Thymus (tissue), 11 donors: ENCODE results near the gene TLN1. TPM values are rescaled to one million over a fixed set of nuclear protein-coding genes. Genes with fewer than 3 reads are reported as not detected.
A peak's percentile ranks its signal among the peaks of the same experiment; 100 is the strongest.

ENCODE experiments used
- DNase-seq, 9 donors: peaks; one replicate each; pipeline ENCODE4 v3.0.0-alpha.2; 2013; ENCODE audit warnings: low spot score in 9 of 9, low read depth in 6 of 9, missing footprints in 1 of 9
- H3K27ac ChIP-seq, 2 donors: one replicate each; pipeline ENCODE4 v1.5.1; 2013; ENCODE audit warnings: control low read depth in 1 of 2, low read depth in 1 of 2, low read length in 1 of 2, mild to moderate bottlenecking in 1 of 2, moderate library complexity in 1 of 2
- H3K27me3 ChIP-seq, 2 donors: one replicate each; pipeline ENCODE4 v1.5.1; 2013; ENCODE audit warnings: low read length in 1 of 2; ENCODE audit not compliant: control insufficient read depth in 2 of 2, insufficient read depth in 1 of 2
- H3K36me3 ChIP-seq, 2 donors: one replicate each; pipeline ENCODE4 v1.5.1; 2013; ENCODE audit warnings: low read length in 1 of 2, mild to moderate bottlenecking in 1 of 2, moderate library complexity in 1 of 2; ENCODE audit not compliant: control insufficient read depth in 2 of 2, insufficient read depth in 2 of 2
- H3K4me1 ChIP-seq, 2 donors: one replicate each; pipeline ENCODE4 v1.5.1; 2013; ENCODE audit warnings: low read length in 2 of 2; ENCODE audit not compliant: control insufficient read depth in 2 of 2, insufficient read depth in 2 of 2
- H3K4me3 ChIP-seq, 2 donors: one replicate each; pipeline ENCODE4 v1.5.1; 2013; ENCODE audit warnings: low read length in 2 of 2, control low read depth in 1 of 2, mild to moderate bottlenecking in 1 of 2
- H3K9me3 ChIP-seq, 2 donors: one replicate each; pipeline ENCODE4 v1.5.1; 2013; ENCODE audit warnings: low read length in 1 of 2, mild to moderate bottlenecking in 1 of 2; ENCODE audit not compliant: control insufficient read depth in 2 of 2, insufficient read depth in 1 of 2
- WGBS: extraction: QIAGEN DNeasy Blood & Tissue Kit; methylation state at CpG from one replicate; pipeline ENCODE4 v1.1.7; 2013; 5-methylcytosine and 5-hydroxymethylcytosine counted together
- polyA plus RNA-seq: library from polyadenylated mRNA; stranded (reverse); fragments of 200-250 nt; gene quantifications from one replicate; pipeline ENCODE4 v1.2.3, GENCODE V29; 2013
- total RNA-seq: library from RNA; stranded (reverse); fragments of 120-200 nt; gene quantifications from one replicate; pipeline ENCODE4 v1.2.4, GENCODE V29; 2013
- donor health status: healthy.

TLN1 gene
- total and polyA plus RNA-seq, 2 donors: 74.5 to 83.0 TPM

DNA sequence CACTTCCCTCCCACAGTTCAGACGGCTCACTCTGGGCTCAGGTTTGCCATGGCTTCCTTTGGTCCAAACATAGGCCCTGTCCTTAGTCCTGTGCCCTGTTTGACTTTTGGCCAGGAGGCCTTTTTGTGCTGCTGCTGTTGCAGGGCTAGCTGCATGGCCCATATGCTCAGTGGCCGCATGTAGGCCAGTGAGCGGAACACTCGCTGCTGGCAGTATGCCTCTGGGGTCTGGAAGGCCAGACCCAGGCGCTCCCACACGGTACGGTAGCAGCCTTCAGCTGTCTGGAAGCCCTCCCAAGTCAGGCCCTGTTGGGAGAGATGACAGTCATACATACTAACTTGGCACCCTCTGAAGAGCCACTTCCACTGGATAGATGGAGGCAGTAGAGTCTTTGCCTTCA, 5.1 kb upstream of the TLN1 start:
- DNase-seq: no peak
- WGBS: 96% methylated on average over 7 of the region's 7 CpGs
- no peak overlapping the region for H3K27ac ChIP-seq
- H3K9me3 ChIP-seq: no peaks in the 10 kb centered on the region
- H3K27me3 ChIP-seq: no peaks in the 10 kb centered on the region
- no peak overlapping the region for H3K4me3 ChIP-seq
- H3K36me3 ChIP-seq: peaks cover 62 to 69% of the 10 kb centered on the region in 2 donors
- H3K4me1 ChIP-seq: peaks cover 15 to 22% of the 10 kb centered on the region in 2 donors

GRCh38 chr9:35736201-35736633, 4.2 kb upstream of the TLN1 start:
- no peak overlapping the region for H3K27ac ChIP-seq
- H3K27me3 ChIP-seq: no peaks in the 10 kb centered on the region
- peaks cover 60 to 62% of the 10 kb centered on the region in 2 donors for H3K36me3 ChIP-seq
- DNase-seq: peak in 6 of 9 donors; percentile 62 to 85 (median 68)
- H3K4me3 ChIP-seq: no peak overlapping the region
- 81% methylated on average over 5 of the region's 5 CpGs for WGBS
- H3K4me1 ChIP-seq: peaks cover 13 to 16% of the 10 kb centered on the region in 2 donors
- H3K9me3 ChIP-seq: no peaks in the 10 kb centered on the region

GRCh38 chr9:35734096-35734495, 2.1 kb upstream of the TLN1 start:
- Histone ChIP-seq H3K9me3 (no peaks in the 10 kb centered on the region), H3K4me1 (peaks cover 32 to 37% of the 10 kb centered on the region in 2 donors), H3K27ac (no peak overlapping the region), H3K27me3 (no peaks in the 10 kb centered on the region), H3K4me3 (no peak overlapping the region), H3K36me3 (peaks cover 40 to 43% of the 10 kb centered on the region in 2 donors)
- WGBS: 96% methylated on average over 3 of the region's 3 CpGs
- no peak for DNase-seq

DNA sequence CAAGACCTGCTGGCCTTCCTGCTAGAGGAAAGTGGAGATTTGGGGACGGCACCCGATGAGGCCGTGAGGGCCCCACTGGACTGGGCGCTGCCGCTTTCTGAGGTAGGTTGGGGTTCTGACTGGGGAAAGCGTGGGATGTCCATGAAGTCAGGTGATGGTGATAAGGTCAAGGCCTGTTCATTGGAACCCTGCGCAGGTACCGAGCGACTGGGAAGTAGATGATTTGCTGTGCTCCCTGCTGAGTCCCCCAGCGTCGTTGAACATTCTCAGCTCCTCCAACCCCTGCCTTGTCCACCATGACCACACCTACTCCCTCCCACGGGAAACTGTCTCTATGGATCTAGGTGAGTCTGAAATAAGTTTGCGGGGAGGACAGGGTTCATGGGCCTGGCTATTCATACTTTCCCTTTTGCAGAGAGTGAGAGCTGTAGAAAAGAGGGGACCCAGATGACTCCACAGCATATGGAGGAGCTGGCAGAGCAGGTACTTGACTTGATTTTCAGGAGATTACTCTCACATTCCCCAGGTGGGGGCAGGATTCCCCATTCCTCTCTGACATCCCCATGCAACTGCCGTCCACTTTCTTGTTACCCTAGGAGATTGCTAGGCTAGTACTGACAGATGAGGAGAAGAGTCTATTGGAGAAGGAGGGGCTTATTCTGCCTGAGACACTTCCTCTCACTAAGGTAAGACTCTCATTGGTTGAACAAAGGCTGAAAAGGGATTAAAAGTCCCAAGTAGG, 976 bp upstream of the TLN1 start:
- Histone ChIP-seq H3K27ac (peak overlapping the region; percentile 83 to 93), H3K4me1 (peaks cover 41 to 47% of the 10 kb centered on the region in 2 donors), H3K36me3 (peaks cover 29 to 33% of the 10 kb centered on the region in 2 donors), H3K4me3 (peak overlapping the region; percentile 74 to 79), H3K9me3 (no peaks in the 10 kb centered on the region), H3K27me3 (no peaks in the 10 kb centered on the region)
- DNase-seq: peak in 1 of 9 donors; percentile 45
- 3% methylated on average over 14 of the region's 14 CpGs for WGBS

- no peak for DNase-seq
- Histone ChIP-seq H3K4me1 (peaks cover 52 to 61% of the 10 kb centered on the region in 2 donors), H3K9me3 (no peaks in the 10 kb centered on the region), H3K36me3 (peaks cover 15 to 26% of the 10 kb centered on the region in 2 donors), H3K4me3 (peak overlapping the region; percentile 74 to 79), H3K27me3 (no peaks in the 10 kb centered on the region), H3K27ac (peak overlapping the region; percentile 83 to 93)
- WGBS: 2% methylated on average over 47 of the region's 47 CpGs
Observed at GRCh38 chr9:35731415-35732184, 395 bp downstream of the TLN1 start.

GRCh38 chr9:35730486-35730854, 1.5 kb downstream of the TLN1 start:
- Histone ChIP-seq H3K9me3 (no peaks in the 10 kb centered on the region), H3K27ac (no peak overlapping the region), H3K4me1 (peaks cover 56 to 64% of the 10 kb centered on the region in 2 donors), H3K36me3 (peaks cover 9 to 26% of the 10 kb centered on the region in 2 donors), H3K4me3 (peak overlapping the region; percentile 74 to 79), H3K27me3 (no peaks in the 10 kb centered on the region)
- WGBS: over 99% methylated on average over 2 of the region's 2 CpGs
- peak in 1 of 9 donors; percentile 5 for DNase-seq

GRCh38 chr9:35729700-35730485, 2.1 kb downstream of the TLN1 start:
- Histone ChIP-seq H3K4me1 (peaks cover 56 to 64% of the 10 kb centered on the region in 2 donors), H3K27me3 (no peaks in the 10 kb centered on the region), H3K9me3 (no peaks in the 10 kb centered on the region), H3K36me3 (peaks cover 9 to 26% of the 10 kb centered on the region in 2 donors), H3K27ac (no peak overlapping the region), H3K4me3 (peak overlapping the region; percentile 19 to 23)
- 17% methylated on average over 6 of the region's 6 CpGs for WGBS
- DNase-seq: peak in 2 of 9 donors; percentile 26 to 47

DNA sequence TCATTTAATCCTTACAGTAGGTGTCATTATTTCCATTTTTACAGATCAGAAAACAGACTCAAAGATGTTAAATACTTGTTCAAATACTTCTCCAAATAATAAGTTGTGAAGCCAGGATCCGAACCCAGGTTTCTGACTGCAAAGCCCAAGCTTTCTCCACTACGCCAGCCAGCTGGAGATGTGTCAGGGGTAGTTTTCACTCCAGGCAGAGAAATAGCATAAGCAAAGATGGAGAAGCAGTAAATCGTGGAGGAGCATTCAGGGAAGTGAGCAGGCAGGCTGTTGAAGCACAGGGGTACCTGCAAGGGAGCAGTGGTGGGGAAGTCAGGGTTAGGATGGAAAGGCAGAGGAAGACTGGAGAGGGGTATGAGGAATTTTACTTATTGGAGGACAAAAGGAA, 2.9 kb downstream of the TLN1 start:
- H3K27ac ChIP-seq: peak overlapping the region in 1 of 2 donors; percentile 52
- no peaks in the 10 kb centered on the region for H3K9me3 ChIP-seq
- no peaks in the 10 kb centered on the region for H3K27me3 ChIP-seq
- peak overlapping the region; percentile 17 to 23 for H3K4me3 ChIP-seq
- WGBS: 76% methylated on average over 3 of the region's 3 CpGs
- peak in 1 of 9 donors; percentile 18 for DNase-seq
- H3K4me1 ChIP-seq: peaks cover 56 to 64% of the 10 kb centered on the region in 2 donors
- peaks cover 16 to 32% of the 10 kb centered on the region in 2 donors for H3K36me3 ChIP-seq
